Measurements from ENCODE around the gene SLC25A6.
"Not testable (repeated sequence)": the region's sequence is repeated elsewhere in the genome, so short reads cannot be mapped to it uniquely, and the experiment has no call there.

SLC25A6 gene

DNA sequence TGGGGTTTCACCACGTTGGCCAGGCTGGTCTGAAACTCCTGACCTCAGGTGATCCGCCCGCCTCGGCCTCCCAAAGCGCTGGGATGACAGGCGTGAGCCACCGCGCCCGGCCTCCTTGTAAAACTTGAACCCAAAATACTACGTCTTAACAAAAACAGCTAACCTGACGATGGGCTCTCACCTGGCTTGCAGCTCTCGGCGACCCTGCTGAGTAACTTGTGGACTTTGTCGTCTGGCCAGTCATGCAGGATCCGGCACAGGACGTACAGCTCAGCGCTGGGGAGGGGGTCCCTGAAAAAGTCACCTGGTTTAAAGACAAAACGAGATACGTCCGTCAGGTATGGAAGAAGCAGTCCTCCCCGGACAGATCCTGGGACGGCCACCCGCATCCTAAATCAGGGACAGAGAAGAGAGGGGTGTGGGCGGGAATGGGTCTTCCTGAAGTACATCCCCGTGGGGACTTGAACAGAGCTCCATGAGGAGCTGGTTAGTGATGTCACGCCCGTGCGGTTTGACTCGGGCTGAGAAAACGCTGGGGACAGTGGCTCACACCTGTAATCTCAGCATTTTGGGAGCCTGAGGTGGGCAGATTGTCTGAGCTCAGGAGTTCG, 20.7 kb upstream of the SLC25A6 start:
- no peak for DNase-seq

DNA sequence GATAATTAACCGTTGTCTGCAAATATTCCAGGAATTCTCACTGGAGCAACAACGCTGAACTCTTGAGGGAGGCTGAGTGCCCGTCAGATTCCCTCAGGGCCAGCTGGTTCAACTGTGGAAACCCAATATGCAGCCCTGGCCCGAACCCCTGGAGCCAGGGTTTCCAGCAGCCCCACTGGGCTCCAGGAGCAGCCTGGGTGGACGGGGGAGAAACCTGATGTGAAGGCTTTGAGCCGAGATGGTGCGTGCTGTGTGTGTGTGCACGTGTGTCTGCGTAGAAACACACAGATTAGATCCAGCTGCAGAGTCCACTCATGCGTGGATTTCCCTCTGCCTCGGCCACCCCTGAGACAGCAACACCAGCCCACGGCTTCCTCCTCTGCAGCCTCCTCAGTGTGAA, 19.4 kb upstream of the SLC25A6 start:
- DNase-seq = no peak

DNA sequence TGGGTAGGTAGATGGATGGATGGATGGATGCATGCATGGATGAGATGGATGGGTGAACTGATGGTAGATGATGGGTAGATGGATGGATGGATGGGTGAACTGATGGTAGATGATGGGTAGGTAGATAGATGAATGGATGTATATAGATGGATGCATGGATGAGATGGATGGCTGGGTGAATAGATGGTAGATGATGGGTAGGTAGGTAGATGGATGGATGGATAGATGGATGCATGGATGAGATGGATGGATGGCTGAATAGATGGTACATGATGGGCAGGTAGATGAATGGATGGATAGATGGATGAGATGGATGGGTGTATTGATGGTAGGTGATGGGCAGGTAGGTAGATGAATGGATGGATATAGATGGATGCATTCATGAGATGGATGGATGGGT, 15.1 kb upstream of the SLC25A6 start:
- no peak for DNase-seq

DNA sequence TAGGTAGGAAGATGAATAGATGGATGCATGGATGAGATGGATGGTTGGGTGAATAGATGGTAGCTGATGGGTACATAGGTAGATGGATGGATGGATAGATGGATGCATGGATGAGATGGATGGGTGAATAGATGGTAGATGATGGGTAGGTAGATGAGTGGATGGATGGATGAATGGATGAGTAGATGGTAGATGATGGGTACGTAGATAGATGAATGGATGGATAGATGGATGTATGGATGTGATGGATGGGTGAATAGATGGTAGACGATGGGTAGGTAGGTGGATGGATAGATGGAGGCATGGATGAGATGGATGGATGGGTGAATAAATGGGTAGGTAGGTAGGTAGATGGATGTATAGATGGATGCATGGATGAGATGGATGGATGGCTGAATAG, 13.9 kb upstream of the SLC25A6 start:
- DNase-seq = not testable (repeated sequence)

DNA sequence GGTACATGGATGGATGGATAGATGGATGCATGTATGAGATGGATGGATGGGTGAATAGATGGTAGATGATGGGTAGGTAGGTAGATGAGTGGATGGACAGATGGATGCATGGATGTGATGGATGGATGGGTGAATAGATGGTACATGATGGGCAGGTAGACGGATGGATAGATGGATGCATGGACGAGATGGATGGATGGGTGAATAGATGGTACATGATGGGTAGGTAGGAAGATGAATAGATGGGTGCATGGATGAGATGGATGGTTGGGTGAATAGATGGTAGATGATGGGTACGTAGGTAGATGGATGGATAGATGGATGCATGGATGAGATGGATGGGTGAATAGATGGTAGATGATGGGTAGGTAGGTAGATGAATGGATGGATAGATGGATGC, 12.0 kb upstream of the SLC25A6 start:
- DNase-seq = not testable (repeated sequence)

DNA sequence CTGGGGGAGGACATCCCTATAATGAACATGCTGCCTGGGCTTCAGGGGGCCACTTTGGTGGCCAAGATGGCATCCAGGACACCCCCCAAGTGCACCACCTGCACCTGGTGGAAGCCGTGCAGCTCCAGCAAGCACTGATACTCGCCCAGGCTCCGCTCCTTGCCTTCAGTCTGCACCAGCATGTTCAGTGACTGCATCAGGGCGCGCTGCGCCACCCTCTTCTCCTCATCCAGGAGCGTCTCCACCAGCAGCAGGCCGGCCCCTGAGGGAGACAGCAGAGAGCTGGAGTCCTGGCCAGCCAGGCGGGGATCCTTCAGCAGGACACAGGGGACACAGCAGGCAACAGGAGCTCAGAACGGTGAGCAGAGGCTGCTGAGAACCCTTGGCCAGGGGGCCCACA, 11.3 kb upstream of the SLC25A6 start:
- no peak for DNase-seq

DNA sequence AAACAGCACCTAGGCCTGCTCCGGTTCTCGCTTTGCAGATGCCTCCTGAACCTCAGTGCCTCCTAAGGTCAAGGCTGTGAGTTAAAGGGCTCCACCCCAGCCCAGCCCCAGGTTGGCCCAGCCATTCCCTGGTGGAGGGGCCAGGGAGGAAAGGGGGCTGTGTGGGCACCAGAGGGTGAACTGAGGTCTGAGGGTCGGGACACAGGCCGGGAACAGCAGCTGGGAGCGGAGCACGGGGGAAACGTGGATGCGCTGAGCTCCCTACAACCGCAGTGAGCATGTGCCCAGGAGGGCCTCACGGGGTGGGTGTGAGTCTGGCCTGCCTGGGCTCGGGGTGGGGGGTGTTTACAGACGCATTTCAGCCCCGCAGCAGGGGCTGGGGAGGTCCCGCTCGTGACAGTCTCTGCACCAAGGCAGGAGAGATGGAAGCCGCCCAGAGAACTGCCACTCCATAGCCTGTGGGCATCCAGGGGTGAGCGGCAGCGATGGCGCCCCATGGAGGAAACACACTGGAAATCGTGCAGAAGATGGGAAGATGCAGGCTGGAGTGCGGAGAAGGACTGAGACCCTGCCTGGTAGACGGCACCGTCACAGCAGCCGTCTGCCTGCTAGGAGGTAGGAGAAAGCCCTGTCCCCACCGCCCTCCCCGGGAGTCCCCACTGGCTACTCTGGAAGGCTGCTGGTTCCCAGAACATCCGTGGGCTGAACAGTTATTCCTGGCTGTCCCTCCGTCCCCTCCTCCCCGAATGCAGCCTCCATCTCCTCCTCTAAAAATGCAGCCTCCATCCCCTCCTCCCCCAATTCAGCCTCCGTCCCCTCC, 9.9 kb upstream of the SLC25A6 start:
- no peak for DNase-seq

DNA sequence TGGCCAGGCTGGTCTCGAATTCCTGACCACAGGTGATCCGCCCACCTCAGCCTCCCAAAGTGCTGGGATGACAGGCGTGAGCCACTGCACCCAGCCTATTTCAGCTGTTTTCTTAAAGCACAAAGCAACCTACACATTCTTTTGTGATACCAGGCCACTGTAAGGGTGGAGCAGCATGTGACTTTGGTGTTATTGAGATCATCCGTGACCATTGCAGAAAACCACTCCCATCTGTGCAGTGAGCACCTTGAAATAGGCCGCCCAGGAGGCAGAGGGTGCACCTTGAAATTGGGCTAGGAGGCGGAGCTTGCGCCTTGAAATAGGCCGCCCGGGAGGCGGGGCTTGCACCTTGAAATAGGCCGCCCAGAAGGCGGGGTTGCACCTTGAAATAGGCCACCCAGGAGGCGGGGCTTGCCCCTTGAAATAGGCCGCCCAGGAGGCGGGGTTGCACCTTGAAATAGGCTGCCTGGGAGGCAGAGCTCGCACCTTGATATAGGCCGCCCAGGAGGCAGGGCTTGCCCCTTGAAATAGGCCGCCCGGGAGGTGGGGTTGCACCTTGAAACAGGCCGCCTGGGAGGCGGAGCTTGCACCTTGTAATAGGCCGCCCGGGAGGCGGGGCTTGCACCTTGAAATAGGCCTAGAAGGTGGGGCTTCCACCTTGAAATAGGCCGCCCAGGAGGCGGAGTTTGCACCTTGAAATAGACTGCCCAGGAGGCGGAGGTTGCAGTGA, 9.0 kb upstream of the SLC25A6 start:
- DNase-seq = no peak

DNA sequence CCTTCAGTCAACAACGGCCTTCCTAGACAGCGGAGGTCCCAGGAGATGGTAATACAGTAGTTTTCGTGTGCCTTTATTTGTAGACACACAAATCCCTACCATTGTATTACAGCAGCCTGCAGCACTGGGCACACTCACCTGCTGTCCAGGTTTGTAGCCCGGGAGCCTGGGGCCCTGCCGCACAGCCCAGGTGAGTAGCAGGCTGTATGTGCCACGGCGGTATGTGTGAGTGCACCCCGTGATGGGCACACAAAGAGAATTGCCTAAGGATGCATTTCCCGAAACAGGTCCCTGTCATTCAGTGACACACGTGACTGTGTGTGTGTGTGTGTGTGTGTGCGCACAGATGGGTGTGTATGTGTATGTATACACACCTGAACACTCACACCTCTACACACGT, 8.1 kb upstream of the SLC25A6 start:
- no peak for DNase-seq

DNA sequence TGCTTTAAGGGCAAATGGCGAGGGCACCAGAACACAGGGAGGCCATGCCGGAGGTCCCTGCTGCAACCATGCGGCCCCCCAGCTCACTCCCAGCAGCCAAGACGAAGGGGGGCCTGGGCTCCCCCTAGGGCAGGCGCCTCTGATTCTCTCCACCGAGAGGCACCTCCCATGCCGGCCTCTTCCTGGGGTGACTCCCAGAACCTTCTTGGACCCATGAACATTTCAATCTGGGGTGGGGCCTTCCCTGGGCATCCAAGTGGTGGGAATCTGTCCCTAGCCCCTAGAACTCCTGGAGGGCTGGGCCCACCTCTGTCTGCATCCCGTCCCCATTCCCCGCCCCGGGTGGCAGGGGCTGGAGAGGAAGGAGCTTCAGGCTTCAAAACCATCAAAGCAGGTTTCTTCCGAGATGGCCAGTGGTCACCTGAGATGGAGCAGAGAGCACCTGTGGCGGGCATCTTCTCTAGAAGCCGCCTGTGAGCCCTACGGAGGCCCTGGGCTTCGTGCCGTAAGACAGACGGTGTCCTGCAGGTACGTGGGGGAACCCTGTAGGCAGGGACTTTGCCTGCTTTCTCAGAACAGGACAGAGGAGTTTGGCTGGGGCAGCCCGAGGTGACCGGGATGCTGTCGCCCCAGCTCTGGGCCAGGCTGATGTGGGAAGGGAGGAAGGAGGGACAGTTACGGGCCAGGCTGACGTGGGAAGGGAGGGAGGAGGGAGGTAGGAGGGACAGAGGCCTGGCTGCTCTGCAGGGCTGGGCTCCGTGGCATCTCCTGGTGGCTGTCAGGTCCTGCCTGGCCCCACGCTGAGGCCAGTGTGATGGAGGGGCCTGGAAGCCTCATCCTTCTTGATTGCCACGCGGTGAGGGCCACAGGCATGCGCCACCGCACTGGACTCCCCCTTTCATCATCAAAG, 6.8 kb upstream of the SLC25A6 start:
- DNase-seq = no peak

DNA sequence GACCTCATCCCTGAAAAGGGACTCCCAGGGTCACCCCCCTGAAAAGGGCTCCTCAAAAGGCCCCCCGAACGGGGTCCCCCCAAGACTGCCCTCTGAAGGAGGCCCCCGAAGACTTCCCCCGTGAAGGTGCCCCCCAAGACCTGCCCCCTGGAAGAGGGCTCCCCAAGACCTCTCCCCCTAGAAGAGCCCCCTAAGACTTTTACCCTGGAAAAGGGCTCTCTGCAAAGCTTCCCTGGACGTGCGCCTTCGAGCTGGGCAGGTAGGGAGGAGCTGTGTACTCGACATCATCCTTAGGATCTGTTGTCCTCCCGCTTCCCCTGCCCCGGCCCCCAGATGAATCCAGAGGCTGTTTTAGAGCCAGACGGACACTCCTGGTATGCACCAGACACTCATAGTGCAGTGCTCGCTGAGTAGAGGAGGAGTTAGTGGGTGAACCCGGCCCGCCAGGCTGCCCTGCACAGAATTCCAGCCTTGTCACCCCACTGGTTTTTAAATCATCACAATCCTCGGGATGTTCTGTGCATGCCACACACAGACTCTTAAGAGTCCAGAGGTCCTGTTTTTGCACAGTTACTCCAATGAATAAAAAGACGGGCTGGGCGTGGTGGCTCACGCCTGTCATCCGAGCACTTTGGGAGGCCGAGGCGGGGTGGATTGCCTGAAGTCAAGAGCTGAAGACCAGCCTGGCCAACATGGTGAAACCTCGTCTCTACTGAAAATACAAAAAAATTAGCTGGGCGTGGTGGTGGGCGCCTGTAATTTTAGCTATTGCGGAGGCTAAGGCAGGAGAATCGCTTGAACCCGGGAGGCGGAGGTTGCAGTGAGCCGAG, 5.7 kb upstream of the SLC25A6 start:
- DNase-seq = no peak

DNA sequence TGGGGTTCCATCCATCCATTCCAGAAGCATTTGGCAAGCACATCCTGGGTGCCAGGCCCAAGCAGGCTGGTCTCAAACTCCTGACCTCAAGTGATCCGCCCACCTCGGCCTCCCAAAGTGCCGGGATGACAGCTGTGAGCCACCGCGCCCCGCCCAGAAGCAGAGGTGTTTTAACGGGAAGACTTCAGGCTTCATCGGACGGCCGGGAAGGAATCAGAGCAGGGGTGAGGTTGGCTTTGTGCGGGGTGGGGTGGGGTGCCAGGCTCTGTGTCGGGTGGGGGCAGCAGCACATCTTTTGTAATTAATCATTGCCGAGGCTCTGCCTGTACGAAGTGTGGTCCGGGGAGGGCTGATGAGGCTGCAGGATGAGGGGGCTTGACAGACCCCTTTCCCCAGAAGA, 5.1 kb upstream of the SLC25A6 start:
- no peak for DNase-seq

DNA sequence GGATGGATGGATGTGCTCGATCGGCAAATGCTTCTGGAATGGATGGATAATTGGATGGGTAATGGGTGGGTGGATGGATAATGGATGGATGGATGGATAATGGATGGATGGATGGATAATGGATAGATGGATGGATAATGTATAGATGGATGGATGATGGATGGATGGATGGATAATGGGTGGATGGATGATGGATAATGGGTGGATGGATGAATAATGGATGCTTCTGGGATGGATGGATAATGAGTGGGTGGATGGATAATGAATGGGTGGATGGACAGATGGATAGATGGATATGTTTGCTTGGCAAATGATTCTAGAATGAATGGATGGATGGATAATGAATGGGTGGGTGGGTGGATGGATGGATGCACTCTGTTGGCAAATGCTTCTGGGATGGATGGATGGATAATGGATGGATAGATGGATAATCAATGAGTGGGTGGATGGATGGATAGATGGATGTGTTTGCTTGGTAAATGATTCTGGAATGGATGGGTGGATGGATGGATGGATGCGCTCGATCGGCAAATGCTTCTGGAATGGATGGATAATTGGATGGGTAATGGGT, 3.8 kb upstream of the SLC25A6 start:
- DNase-seq = no peak

DNA sequence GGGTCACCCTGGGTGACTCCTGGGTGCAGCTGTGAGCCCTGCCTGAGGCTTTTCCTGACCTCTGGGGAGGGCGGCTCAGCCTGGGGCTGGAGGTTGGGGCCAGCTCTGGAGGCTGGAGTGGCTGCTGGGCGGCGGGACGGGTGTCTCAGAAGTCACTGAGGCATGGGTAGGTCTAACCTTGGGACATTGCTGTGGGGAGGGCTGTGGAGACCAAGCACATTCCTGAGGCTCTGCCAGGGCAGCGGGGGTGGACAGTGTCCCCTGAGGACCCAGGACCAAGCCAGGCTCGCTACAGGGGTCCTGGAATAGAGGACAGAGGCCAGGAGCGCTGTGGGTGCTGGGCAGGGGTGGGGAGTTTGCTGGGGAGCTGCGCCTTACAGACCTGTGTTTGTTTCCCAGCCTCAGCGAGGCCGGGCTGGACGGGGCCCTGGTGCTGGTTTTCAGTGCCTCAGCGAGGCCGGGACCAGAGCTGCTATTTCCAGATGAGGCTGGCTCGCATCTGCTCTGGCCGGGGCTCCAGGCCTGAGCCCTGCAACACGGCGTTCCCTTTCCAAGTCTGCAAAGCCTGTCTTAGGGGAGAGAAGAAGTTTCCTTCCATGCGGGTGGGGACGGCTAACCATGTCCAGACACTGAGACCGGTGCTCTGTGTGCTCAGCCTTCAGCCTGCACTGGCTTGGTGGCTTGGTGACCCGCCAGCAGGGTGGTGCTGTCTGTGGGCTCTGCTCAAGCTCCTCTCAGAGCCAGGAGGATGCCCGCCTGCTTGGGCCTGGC, 3.0 kb upstream of the SLC25A6 start:
- DNase-seq = no peak

DNA sequence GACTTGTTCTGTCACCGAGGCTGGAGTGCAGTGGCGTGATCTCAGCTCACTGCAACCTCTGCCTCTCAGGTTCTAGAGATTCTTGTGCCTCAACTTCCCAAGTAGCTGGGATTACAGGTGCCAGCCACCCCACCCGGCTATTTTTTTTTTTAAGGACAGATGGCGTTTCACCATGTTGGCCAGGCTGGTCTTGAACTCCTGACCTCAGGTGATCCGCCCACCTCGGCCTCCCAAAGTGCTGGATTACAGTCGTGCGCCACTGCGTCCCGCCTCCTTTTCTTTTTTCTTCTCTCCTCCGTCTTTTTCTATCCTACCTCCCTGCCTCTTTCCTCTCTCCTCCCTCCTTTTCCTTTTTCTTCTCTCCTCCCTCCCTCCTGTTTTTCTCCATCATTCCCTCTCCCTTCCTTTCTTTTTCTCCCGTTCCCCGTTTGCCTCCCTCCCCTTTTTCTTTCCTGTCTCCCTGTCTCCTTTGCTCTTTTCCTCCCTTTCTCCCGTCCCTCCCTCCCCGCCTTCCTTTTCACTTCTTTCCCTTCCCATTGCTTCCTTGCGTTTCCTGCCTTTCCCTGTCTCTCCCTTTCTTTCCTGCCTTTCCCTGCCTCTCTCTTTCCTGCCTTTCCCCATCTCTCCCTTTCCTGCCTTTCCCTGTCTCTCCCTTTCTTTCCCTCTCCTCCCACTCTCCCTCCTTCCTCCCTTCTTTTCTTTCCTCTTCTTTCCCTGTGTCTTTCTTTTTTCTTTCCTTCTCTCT, 2.1 kb upstream of the SLC25A6 start:
- no peak for DNase-seq

DNA sequence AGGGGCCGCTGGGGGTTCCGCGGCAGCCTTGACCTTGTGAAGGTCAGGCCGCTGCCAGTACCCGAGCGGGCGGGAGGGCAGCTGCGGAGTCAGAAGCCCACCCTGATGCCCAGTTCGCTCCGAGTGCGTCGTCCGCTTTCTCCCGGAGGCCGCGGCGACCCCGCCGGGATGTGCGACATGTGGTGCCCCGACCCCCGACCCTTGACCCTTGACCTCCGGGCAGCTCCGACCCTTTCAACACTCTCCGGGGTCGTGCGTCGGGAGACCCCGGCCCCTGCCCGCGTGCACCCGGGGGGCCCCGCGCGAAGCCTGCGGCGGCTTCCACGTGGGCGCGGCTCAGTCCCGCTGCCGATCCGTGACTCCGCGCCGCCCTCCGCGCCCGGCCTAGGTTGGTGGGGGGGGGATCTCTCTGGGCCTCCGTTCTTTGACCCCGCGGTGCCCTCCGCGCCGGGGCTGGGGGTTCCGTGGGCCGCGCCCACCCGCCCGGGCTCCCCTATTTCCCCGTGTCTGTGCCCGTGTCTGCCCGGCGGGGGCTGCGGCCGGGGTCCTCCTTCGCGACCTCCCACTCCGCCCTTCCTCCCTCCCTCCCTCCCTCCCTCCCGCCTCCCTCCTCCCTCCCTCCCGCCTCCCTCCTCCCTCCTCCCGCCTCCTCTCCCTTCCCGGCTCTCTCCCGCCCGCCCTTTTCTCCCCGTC, 609 bp upstream of the SLC25A6 start:
- no peak for DNase-seq

DNA sequence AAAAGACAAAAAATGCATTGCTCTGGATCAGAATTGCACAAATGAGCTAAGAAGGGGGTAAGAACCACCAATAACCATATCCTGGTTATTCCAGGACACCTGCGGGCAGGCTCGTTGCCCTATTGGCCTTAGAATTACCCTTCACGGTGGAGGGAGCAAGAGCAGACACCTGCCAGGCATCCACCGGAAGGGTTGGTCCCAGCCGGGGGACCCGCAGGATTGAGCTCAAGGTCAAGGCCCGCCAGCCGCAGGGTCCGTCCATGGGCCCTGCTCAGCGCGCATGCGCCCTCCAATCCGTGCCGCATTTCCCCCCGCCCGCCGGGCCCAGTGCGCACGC, 575 bp downstream of the SLC25A6 start:
- DNase-seq = no peak

DNA sequence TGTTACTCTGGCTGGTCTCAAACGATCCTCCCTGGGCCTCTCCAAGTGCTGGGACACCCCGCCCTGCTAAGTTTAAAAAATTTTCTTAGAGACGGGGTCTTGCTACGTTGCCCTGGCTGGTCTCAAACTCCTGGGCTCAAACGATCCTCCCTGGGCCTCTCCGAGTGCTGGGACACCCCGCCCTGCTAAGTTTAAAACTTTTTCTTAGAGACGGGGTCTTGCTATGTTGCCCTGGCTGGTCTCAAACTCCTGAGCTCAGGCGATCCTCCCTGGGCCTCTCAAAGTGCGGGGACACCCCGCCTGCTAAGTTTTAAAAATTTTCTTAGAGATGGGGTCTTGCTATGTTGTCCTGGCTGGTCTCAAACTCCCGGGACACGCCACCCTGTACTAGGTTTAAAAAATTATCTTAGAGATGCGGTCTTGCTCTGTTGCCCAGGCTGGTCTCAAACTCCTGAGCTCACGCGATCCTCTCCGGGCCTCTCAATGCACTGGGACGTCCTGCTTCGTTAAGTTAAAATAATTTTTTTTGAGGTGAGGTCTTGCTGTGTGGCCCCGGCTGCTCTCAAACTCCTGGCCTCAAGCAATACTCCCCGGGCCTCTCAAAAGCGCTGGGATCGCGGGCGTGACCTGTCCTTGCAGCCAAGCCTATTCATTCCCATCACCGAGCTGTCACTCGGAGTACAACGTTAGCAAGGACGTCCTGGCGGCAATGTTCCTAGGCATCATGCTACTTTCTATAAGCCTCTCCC, 1.1 kb downstream of the SLC25A6 start:
- no peak for DNase-seq

DNA sequence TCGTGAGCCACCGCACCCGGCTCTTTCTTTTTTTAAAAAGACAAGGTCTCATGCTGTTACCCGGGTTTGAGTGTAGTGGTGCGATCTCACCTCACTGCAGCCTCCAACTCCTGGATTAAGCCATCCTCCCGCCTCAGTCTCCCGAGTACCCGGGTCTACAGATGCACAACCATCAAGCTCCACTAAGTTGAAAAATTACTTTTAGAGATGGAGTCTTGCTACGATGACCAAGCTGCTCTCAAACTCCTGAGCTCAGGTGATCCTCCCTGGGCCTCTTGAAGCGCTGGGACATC, 2.0 kb downstream of the SLC25A6 start:
- no peak for DNase-seq
